ENCODE data around the gene HOXA10.

Gene HOXA10

GRCh38 chr7:27160145-27160545 is 14.0 kb downstream of the HOXA10 start:
- H3K4me1 Mint-ChIP-seq, result peaks cover 25% of the 10 kb centered on the region
- no peaks in the 10 kb centered on the region for H3K9me3 Mint-ChIP-seq
- peak overlapping the region; percentile 99 for H3K27ac Mint-ChIP-seq
- peaks cover 5% of the 10 kb centered on the region for H3K27me3 Mint-ChIP-seq (ENCODE audit: low read depth, poor library complexity)
- peak overlapping the region; percentile 97 for H3K4me3 Mint-ChIP-seq
- peak; percentile 34 for DNase-seq
- TF ChIP-seq CTCF (IDR thresholded peaks at IDR 0.05), result no peak
- peaks cover 31% of the 10 kb centered on the region for H3K36me3 Mint-ChIP-seq (ENCODE audit: low read depth)

GRCh38 chr7:27159266-27160144 is 14.6 kb downstream of the HOXA10 start:
- H3K36me3 Mint-ChIP-seq (ENCODE audit: low read depth), result peaks cover 33% of the 10 kb centered on the region
- no peaks in the 10 kb centered on the region for H3K9me3 Mint-ChIP-seq
- H3K4me3 Mint-ChIP-seq, result peak overlapping the region; percentile 97
- H3K4me1 Mint-ChIP-seq, result peaks cover 32% of the 10 kb centered on the region
- no peak for TF ChIP-seq CTCF (IDR thresholded peaks at IDR 0.05)
- DNase-seq, result peak; percentile 29
- H3K27me3 Mint-ChIP-seq (ENCODE audit: low read depth, poor library complexity), result peaks cover 5% of the 10 kb centered on the region
- H3K27ac Mint-ChIP-seq, result peak overlapping the region; percentile 99

GRCh38 chr7:27158436-27159265 is 15.5 kb downstream of the HOXA10 start:
- H3K9me3 Mint-ChIP-seq, result no peaks in the 10 kb centered on the region
- H3K4me3 Mint-ChIP-seq, result peak overlapping the region; percentile 97
- DNase-seq, result peak; percentile 60
- peak overlapping the region; percentile 99 for H3K27ac Mint-ChIP-seq
- H3K4me1 Mint-ChIP-seq, result peaks cover 40% of the 10 kb centered on the region
- peaks cover 33% of the 10 kb centered on the region for H3K36me3 Mint-ChIP-seq (ENCODE audit: low read depth)
- no peak for TF ChIP-seq CTCF (IDR thresholded peaks at IDR 0.05)
- H3K27me3 Mint-ChIP-seq (ENCODE audit: low read depth, poor library complexity), result peaks cover 5% of the 10 kb centered on the region

- peak; percentile 54 for DNase-seq
- Mint-ChIP-seq H3K4me3 (peak overlapping the region; percentile 97), H3K27ac (peak overlapping the region; percentile 99), H3K9me3 (no peaks in the 10 kb centered on the region), H3K36me3 (ENCODE audit: low read depth) (peaks cover 32% of the 10 kb centered on the region), H3K27me3 (ENCODE audit: low read depth, poor library complexity) (peaks cover 5% of the 10 kb centered on the region), H3K4me1 (peaks cover 48% of the 10 kb centered on the region)
- TF ChIP-seq CTCF (IDR thresholded peaks at IDR 0.05), result no peak
Observed at GRCh38 chr7:27157702-27158431, 16.3 kb downstream of the HOXA10 start.

- Mint-ChIP-seq H3K4me1 (peaks cover 48% of the 10 kb centered on the region), H3K36me3 (ENCODE audit: low read depth) (peaks cover 30% of the 10 kb centered on the region), H3K4me3 (peak overlapping the region; percentile 97), H3K27me3 (ENCODE audit: low read depth, poor library complexity) (peaks cover 6% of the 10 kb centered on the region), H3K27ac (peak overlapping the region; percentile 99), H3K9me3 (no peaks in the 10 kb centered on the region)
- TF ChIP-seq CTCF (IDR thresholded peaks at IDR 0.05), result no peak
- DNase-seq, result peak; percentile 20
Observed at GRCh38 chr7:27156916-27157701, 17.0 kb downstream of the HOXA10 start.

Data from nephron progenitor cell (in vitro differentiated cells).